ENCODE measurements around the gene SLFN12L. TPM values are rescaled to one million over a fixed set of nuclear protein-coding genes. Genes with fewer than 3 reads are reported as not detected.
"Not testable (repeated sequence)": the region's sequence is repeated elsewhere in the genome, so short reads cannot be mapped to it uniquely, and the experiment has no call there.

The SLFN12L gene
- total RNA-seq, 1 experiment from 2014 or later = 1.4 TPM

GRCh38 chr17:35507714-35508113, 29.8 kb downstream of the SLFN12L start:
- H3K36me3 ChIP-seq; DNase-seq (ENCODE audit: low read depth in 1 of 2, low spot score in 2 of 2): not testable (repeated sequence)

DNA sequence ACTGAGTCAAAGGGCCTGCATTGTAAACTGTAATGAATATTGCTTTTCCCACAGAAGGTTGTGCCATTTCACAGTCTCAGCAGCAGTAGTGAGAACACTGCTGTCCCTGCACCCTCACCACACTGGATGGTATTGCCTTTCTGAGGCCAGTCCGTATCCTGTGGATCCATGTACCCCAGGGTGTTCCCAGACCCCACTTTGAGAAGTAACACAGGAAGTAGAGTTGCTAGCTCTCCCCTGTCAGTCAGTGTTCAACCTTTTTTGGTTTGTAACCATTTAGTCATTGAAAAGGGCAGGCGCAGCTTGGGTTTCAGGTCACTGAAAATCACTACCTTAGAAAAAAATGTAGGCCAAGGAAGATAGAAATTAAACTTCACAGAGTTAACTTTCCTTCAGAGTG, 37.9 kb downstream of the SLFN12L start:
- Histone ChIP-seq H3K4me3 (no peak overlapping the region), H3K36me3 (no peaks in the 10 kb centered on the region), H3K4me1 (replicated peaks) (no peaks in the 10 kb centered on the region), H3K27me3 (replicated peaks) (no peaks in the 10 kb centered on the region), H3K27ac (no peak overlapping the region), H3K9me3 (replicated peaks) (no peaks in the 10 kb centered on the region)
- no peak for DNase-seq (ENCODE audit: low read depth in 1 of 2, low spot score in 2 of 2)

More at GRCh38 chr17:35507714-35508113, 29.8 kb downstream of the SLFN12L start:
- not testable (repeated sequence) for H3K27me3 ChIP-seq (replicated peaks); H3K4me3 ChIP-seq; H3K27ac ChIP-seq; H3K9me3 ChIP-seq (replicated peaks); H3K4me1 ChIP-seq (replicated peaks)

GRCh38 chr17:35498448-35499178, 38.9 kb downstream of the SLFN12L start:
- Histone ChIP-seq H3K4me3 (no peak overlapping the region), H3K27me3 (replicated peaks) (no peaks in the 10 kb centered on the region), H3K4me1 (replicated peaks) (no peaks in the 10 kb centered on the region), H3K27ac (no peak overlapping the region), H3K36me3 (no peaks in the 10 kb centered on the region), H3K9me3 (replicated peaks) (no peaks in the 10 kb centered on the region)
- DNase-seq (ENCODE audit: low read depth in 1 of 2, low spot score in 2 of 2) = no peak

- no peaks in the 10 kb centered on the region for H3K9me3 ChIP-seq (replicated peaks)
- no peak for DNase-seq (ENCODE audit: low read depth in 1 of 2, low spot score in 2 of 2)
- no peak overlapping the region for H3K27ac ChIP-seq
- H3K4me1 ChIP-seq (replicated peaks) = no peaks in the 10 kb centered on the region
- H3K4me3 ChIP-seq = no peak overlapping the region
- no peaks in the 10 kb centered on the region for H3K27me3 ChIP-seq (replicated peaks)
- no peaks in the 10 kb centered on the region for H3K36me3 ChIP-seq
These were observed 40.8 kb downstream of the SLFN12L start for GRCh38 chr17:35496451-35497290.

DNA sequence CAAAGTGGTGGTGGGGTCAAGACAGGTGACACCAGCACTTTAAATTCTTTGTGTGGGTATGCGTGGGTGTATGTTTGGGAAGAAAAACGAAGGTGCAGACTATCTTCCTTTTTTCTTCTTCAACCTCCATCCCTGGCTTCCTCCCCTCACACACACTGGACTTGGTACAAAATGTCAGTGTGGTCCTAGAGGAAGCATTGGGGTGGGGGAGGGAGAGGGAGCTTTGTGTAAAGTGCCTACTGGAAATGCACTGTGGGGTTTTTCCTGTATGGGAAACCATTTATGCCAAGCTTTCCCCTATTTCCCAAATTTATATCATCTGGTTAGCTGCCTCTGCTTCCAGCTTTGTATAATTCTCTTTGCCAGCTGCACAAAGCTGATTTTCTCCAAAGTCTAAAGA, 44.4 kb downstream of the SLFN12L start:
- Histone ChIP-seq H3K27ac (no peak overlapping the region), H3K36me3 (no peaks in the 10 kb centered on the region), H3K27me3 (replicated peaks) (no peaks in the 10 kb centered on the region), H3K4me3 (no peak overlapping the region), H3K9me3 (replicated peaks) (peaks cover 4% of the 10 kb centered on the region; the same call in 1 of the 2 replicates), H3K4me1 (replicated peaks) (peaks cover 1% of the 10 kb centered on the region)
- DNase-seq (ENCODE audit: low read depth in 1 of 2, low spot score in 2 of 2) = no peak

DNA sequence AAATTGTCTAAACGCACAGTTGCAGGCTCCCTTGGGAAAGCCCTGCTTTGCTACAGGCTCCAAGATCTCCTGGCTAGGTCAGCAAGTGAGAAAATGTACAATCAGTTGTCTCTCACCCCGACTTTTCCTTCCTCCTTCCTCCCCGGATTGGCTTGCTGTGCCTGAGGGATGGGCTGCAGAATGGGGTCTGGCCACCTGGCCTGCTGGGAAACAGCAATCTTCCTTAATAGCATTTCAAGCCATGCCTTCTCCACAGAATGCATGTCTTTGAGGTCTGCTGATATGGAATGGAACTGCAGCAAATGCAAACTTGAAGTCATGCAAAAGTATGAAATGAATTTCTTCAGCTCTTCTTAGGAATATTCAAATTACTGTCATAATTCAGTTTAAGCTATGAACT, 46.1 kb downstream of the SLFN12L start:
- no peak for DNase-seq (ENCODE audit: low read depth in 1 of 2, low spot score in 2 of 2)
- Histone ChIP-seq H3K4me3 (no peak overlapping the region), H3K9me3 (replicated peaks) (peaks cover 5% of the 10 kb centered on the region; the same call in 1 of the 2 replicates), H3K27me3 (replicated peaks) (no peaks in the 10 kb centered on the region), H3K27ac (no peak overlapping the region), H3K4me1 (replicated peaks) (peaks cover 7% of the 10 kb centered on the region), H3K36me3 (no peaks in the 10 kb centered on the region)

DNA sequence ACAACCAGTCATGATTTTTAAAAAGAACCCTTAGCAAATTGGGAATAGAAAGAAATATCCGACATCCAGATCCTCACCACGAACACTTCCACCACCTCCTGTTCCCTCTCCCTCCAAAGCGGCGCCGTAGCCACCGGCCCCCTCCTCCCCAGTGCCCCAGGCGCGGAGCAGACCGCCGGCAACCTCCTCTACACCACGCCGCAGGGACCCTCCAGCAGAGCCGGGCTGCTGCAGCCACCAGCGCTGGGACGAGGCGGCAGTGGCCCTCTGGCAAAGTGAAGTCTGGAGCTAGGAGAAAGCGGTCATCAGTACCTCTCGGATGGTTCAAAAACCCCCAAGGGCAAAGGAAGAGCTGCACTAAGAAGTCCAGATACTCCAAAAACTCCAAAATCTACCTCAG, 47.5 kb downstream of the SLFN12L start:
- no peak for DNase-seq (ENCODE audit: low read depth in 1 of 2, low spot score in 2 of 2)
- peaks cover 7% of the 10 kb centered on the region for H3K4me1 ChIP-seq (replicated peaks)

GRCh38 chr17:35488991-35489390, 48.5 kb downstream of the SLFN12L start:
- Histone ChIP-seq H3K36me3 (no peaks in the 10 kb centered on the region), H3K27ac (no peak overlapping the region), H3K4me3 (no peak overlapping the region), H3K27me3 (replicated peaks) (no peaks in the 10 kb centered on the region), H3K4me1 (replicated peaks) (peaks cover 7% of the 10 kb centered on the region), H3K9me3 (replicated peaks) (peaks cover 5% of the 10 kb centered on the region; the same call in 1 of the 2 replicates)
- DNase-seq (ENCODE audit: low read depth in 1 of 2, low spot score in 2 of 2) = no peak

More for the DNA sequence above, 47.5 kb downstream of the SLFN12L start:
- Histone ChIP-seq H3K27ac (no peak overlapping the region), H3K9me3 (replicated peaks) (peaks cover 5% of the 10 kb centered on the region; the same call in 1 of the 2 replicates), H3K27me3 (replicated peaks) (no peaks in the 10 kb centered on the region), H3K36me3 (no peaks in the 10 kb centered on the region), H3K4me3 (no peak overlapping the region)

GRCh38 chr17:35486920-35487732, 50.4 kb downstream of the SLFN12L start:
- Histone ChIP-seq H3K36me3 (no peaks in the 10 kb centered on the region), H3K27ac (peak overlapping the region; percentile 29; the same call in 1 of the 2 replicates), H3K4me1 (replicated peaks) (peaks cover 7% of the 10 kb centered on the region), H3K4me3 (peak overlapping the region; percentile 40), H3K27me3 (replicated peaks) (no peaks in the 10 kb centered on the region), H3K9me3 (replicated peaks) (peaks cover 5% of the 10 kb centered on the region; the same call in 1 of the 2 replicates)
- DNase-seq (ENCODE audit: low read depth in 1 of 2, low spot score in 2 of 2) = peak in 1 of 2 experiments; percentile 30

DNA sequence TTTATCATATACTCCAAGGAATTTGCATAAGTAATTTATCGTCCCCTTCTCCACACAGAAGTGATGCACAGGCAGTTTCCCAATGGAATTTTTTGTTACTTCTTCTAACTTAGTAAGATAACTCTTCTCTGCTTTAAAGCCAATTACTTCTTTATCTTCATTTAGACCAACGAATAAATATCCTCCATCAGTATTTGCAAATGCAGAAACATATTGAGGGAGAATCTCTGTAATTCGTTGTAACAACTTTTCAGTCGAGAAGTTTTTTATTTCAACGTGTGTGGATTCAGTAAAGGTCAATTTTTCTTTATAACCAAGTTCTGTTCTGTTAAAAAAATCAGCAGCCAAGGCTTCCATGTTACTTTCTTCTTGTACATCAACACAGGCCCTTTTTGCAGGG, 58.2 kb downstream of the SLFN12L start:
- no peaks in the 10 kb centered on the region for H3K4me1 ChIP-seq (replicated peaks)
- no peak overlapping the region for H3K4me3 ChIP-seq
- no peak for DNase-seq (ENCODE audit: low read depth in 1 of 2, low spot score in 2 of 2)
- H3K27me3 ChIP-seq (replicated peaks) = no peaks in the 10 kb centered on the region
- H3K9me3 ChIP-seq (replicated peaks) = no peaks in the 10 kb centered on the region
- H3K27ac ChIP-seq = no peak overlapping the region
- H3K36me3 ChIP-seq = no peaks in the 10 kb centered on the region

GRCh38 chr17:35477248-35477647, 60.2 kb downstream of the SLFN12L start:
- H3K9me3 ChIP-seq (replicated peaks) = 0 out of 2 replicates have a peak, but pooled peaks cover 3% of the 10 kb centered on the region

GRCh38 chr17:35476283-35476820, 61.1 kb downstream of the SLFN12L start:
- no peaks in the 10 kb centered on the region for H3K36me3 ChIP-seq
- no peak for DNase-seq (ENCODE audit: low read depth in 1 of 2, low spot score in 2 of 2)
- H3K9me3 ChIP-seq (replicated peaks) = 0 out of 2 replicates have a peak, but pooled peaks cover 3% of the 10 kb centered on the region
- H3K4me1 ChIP-seq (replicated peaks) = no peaks in the 10 kb centered on the region
- H3K4me3 ChIP-seq = no peak overlapping the region
- no peaks in the 10 kb centered on the region for H3K27me3 ChIP-seq (replicated peaks)
- H3K27ac ChIP-seq = no peak overlapping the region

More at GRCh38 chr17:35477248-35477647, 60.2 kb downstream of the SLFN12L start:
- H3K4me1 ChIP-seq (replicated peaks) = no peaks in the 10 kb centered on the region
- H3K36me3 ChIP-seq = no peaks in the 10 kb centered on the region
- H3K27ac ChIP-seq = no peak overlapping the region
- no peak overlapping the region for H3K4me3 ChIP-seq
- no peak for DNase-seq (ENCODE audit: low read depth in 1 of 2, low spot score in 2 of 2)
- H3K27me3 ChIP-seq (replicated peaks) = no peaks in the 10 kb centered on the region

DNA sequence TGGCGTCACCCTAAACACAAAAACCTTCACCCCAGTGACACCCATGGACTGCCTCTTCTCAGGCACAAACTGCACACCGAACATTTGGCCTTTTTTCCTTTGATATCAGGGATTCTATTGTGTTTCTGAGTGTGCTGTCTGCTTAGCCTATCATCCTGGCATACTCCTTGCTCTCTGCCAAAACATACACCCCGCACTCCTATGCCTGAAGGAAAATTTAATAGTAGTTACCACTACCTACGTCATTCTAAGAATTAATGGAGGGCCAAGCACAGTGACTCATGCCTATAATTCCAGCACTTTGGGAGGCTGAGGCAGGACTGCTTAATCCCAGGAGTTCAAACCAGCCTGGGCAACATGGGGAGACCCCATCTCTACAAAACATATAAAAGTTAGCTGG, 69.0 kb downstream of the SLFN12L start:
- H3K27me3 ChIP-seq (replicated peaks) = no peaks in the 10 kb centered on the region
- no peak overlapping the region for H3K4me3 ChIP-seq
- H3K9me3 ChIP-seq (replicated peaks) = 0 out of 2 replicates have a peak, but pooled peaks cover 2% of the 10 kb centered on the region
- H3K27ac ChIP-seq = no peak overlapping the region
- H3K4me1 ChIP-seq (replicated peaks) = no peaks in the 10 kb centered on the region
- H3K36me3 ChIP-seq = no peaks in the 10 kb centered on the region
- no peak for DNase-seq (ENCODE audit: low read depth in 1 of 2, low spot score in 2 of 2)
